Measurements from ENCODE around the gene KCNH1. TPM values are rescaled to one million over a fixed set of nuclear protein-coding genes. Genes with fewer than 3 reads are reported as not detected.

The KCNH1 gene
- total and polyA plus RNA-seq, 4 donors, result 0.02 to 0.31 TPM; not detected in 2

DNA sequence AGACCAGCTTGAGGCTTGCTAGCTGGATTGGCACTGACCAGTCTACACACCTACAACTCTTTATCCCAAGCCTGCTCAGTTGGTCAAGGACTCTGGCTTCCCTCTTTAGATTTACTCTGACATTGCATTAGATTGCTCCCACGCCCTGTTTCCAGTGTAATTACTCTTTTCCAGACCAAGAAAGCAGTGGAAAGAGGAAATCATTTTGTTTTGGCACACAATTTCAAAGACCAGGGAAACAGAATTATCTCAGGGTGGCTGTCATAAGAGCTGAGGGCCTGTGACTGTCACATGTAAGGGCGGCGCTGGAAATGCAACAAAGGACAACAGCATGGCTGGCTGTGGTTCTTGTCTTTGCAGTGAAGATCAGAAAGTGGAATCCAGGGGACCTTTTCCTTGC is 502.5 kb downstream of the KCNH1 start:
- Histone ChIP-seq H3K27ac (ENCODE audit: low read depth in 1 of 2, low read length in 1 of 2) (no peak overlapping the region), H3K27me3 (ENCODE audit: control insufficient read depth in 3 of 3, insufficient read depth in 3 of 3, low read length in 2 of 3) (no peaks in the 10 kb centered on the region), H3K9ac (ENCODE audit: insufficient read depth in 1 of 2, low read length in 2 of 2) (no peak overlapping the region), H3K36me3 (ENCODE audit: control insufficient read depth in 4 of 4, insufficient read depth in 4 of 4, low read length in 4 of 4) (no peaks in the 10 kb centered on the region), H3K4me3 (no peak overlapping the region), H3K4me1 (ENCODE audit: control insufficient read depth in 5 of 5, insufficient read depth in 5 of 5, low read length in 5 of 5) (peaks cover 0 to 8% (median 0%) of the 10 kb centered on the region in 5 donors), H3K9me3 (ENCODE audit: control insufficient read depth in 4 of 4, insufficient read depth in 3 of 4, low read length in 3 of 4) (peaks cover 0 to 2% (median 0%) of the 10 kb centered on the region in 4 donors)
- 87 to 90% methylated on average over 3 of the region's 3 CpGs for WGBS, 2 donors
- TF ChIP-seq, protein P1, sequence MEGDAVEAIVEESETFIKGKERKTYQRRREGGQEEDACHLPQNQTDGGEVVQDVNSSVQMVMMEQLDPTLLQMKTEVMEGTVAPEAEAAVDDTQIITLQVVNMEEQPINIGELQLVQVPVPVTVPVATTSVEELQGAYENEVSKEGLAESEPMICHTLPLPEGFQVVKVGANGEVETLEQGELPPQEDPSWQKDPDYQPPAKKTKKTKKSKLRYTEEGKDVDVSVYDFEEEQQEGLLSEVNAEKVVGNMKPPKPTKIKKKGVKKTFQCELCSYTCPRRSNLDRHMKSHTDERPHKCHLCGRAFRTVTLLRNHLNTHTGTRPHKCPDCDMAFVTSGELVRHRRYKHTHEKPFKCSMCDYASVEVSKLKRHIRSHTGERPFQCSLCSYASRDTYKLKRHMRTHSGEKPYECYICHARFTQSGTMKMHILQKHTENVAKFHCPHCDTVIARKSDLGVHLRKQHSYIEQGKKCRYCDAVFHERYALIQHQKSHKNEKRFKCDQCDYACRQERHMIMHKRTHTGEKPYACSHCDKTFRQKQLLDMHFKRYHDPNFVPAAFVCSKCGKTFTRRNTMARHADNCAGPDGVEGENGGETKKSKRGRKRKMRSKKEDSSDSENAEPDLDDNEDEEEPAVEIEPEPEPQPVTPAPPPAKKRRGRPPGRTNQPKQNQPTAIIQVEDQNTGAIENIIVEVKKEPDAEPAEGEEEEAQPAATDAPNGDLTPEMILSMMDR (IDR thresholded peaks at IDR 0.05; ENCODE audit: control extremely low read depth, extremely low read depth), result no peak
- DNase-seq, result no peak
- no peak for ATAC-seq (ENCODE audit: insufficient read depth, low FRiP score)

DNA sequence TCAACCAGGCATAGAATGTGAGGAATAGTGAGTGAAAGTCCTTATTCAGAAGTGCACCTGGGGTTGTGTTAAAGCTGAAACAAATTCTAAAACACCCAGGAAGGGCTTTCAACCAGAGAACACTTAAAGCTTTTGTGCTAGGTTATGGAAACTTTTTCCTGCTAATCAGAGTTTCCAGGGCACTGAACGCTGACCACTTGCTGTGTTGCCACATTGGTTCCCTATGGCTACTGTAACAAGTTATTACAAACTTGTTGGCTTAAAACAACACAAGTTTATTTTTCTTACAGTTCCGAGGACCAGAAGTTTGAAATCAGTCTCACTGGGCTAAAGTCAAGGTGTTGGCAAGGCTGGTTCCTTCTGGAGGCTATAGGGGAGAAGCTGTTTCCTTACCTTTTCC is 504.7 kb downstream of the KCNH1 start:
- H3K27me3 ChIP-seq (ENCODE audit: control insufficient read depth in 3 of 3, insufficient read depth in 3 of 3, low read length in 2 of 3), result no peaks in the 10 kb centered on the region
- ATAC-seq (ENCODE audit: insufficient read depth, low FRiP score) (no peak), DNase-seq (no peak)
- H3K9ac ChIP-seq (ENCODE audit: insufficient read depth in 1 of 2, low read length in 2 of 2), result no peak overlapping the region
- H3K4me3 ChIP-seq, result no peak overlapping the region
- 83 to 92% methylated on average over 2 of the region's 2 CpGs for WGBS, 2 donors
- H3K4me1 ChIP-seq (ENCODE audit: control insufficient read depth in 5 of 5, insufficient read depth in 5 of 5, low read length in 5 of 5), result peaks cover 0 to 4% (median 0%) of the 10 kb centered on the region in 5 donors
- H3K27ac ChIP-seq (ENCODE audit: low read depth in 1 of 2, low read length in 1 of 2), result no peak overlapping the region
- peaks cover 0 to 2% (median 0%) of the 10 kb centered on the region in 4 donors for H3K9me3 ChIP-seq (ENCODE audit: control insufficient read depth in 4 of 4, insufficient read depth in 3 of 4, low read length in 3 of 4)
- H3K36me3 ChIP-seq (ENCODE audit: control insufficient read depth in 4 of 4, insufficient read depth in 4 of 4, low read length in 4 of 4), result no peaks in the 10 kb centered on the region
- TF ChIP-seq, protein P1 (IDR thresholded peaks at IDR 0.05; ENCODE audit: control extremely low read depth, extremely low read depth), result no peak

DNA sequence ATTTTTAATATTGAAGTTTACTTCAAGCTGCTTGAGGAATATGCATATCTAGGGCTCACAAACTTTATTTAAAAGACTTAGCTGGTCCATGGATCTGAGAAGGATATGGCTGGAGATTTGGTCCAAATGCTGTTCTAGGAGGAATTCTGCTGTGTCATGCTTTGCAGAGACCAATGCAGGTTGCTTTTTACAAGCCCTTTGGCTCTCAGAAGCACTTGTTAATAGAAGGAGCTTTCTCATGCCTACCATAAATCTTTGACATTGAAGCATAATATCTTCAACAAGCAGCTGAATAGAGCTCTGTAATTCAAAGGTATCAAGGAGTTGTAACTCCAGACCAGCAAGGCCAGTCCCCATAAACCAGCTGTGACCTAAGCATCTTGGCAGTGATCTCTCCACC is 506.2 kb downstream of the KCNH1 start:
- TF ChIP-seq, protein P1 (IDR thresholded peaks at IDR 0.05; ENCODE audit: control extremely low read depth, extremely low read depth), result no peak
- H3K4me3 ChIP-seq, result no peak overlapping the region
- H3K9me3 ChIP-seq (ENCODE audit: control insufficient read depth in 4 of 4, insufficient read depth in 3 of 4, low read length in 3 of 4), result no peaks in the 10 kb centered on the region
- H3K36me3 ChIP-seq (ENCODE audit: control insufficient read depth in 4 of 4, insufficient read depth in 4 of 4, low read length in 4 of 4), result no peaks in the 10 kb centered on the region
- H3K4me1 ChIP-seq (ENCODE audit: control insufficient read depth in 5 of 5, insufficient read depth in 5 of 5, low read length in 5 of 5), result peaks cover 0 to 3% (median 0%) of the 10 kb centered on the region in 5 donors
- H3K9ac ChIP-seq (ENCODE audit: insufficient read depth in 1 of 2, low read length in 2 of 2), result no peak overlapping the region
- ATAC-seq (ENCODE audit: insufficient read depth, low FRiP score), result no peak
- no peak for DNase-seq
- H3K27ac ChIP-seq (ENCODE audit: low read depth in 1 of 2, low read length in 1 of 2), result no peak overlapping the region
- H3K27me3 ChIP-seq (ENCODE audit: control insufficient read depth in 3 of 3, insufficient read depth in 3 of 3, low read length in 2 of 3), result no peaks in the 10 kb centered on the region

Other genes with a start within 250 kb of the KCNH1 start
- gene RCOR3, start 125.2 kb upstream of the KCNH1 start, total RNA-seq, result 100 to 1,000 TPM in 1 of 2 donors, 10 to 100 TPM in 1; 41.9 to 102 TPM
- gene RCOR3, start 125.2 kb upstream of the KCNH1 start, polyA plus RNA-seq, result 10 to 100 TPM; 16.6 to 26.8 TPM
- gene TRAF5, start 192.7 kb upstream of the KCNH1 start, total RNA-seq, result 10 to 100 TPM in 1 of 2 donors, 1 to 10 TPM in 1; 8.6 to 25.9 TPM
- 1 to 10 TPM; 4.3 to 4.4 TPM for gene TRAF5, start 192.7 kb upstream of the KCNH1 start, polyA plus RNA-seq

Data from lung (tissue), 12 donors.